NCI-H2029 treated with DMSO at 0.1 percent for 48 hours (cell line): ENCODE results near the gene ZSWIM5.
A peak's percentile ranks its signal among the peaks of the same experiment; 100 is the strongest.
"Not testable (repeated sequence)": the region's sequence is repeated elsewhere in the genome, so short reads cannot be mapped to it uniquely, and the experiment has no call there.

Experiments used
- DNase-seq: peaks from one replicate; lab custom pipeline; 2025; lab: John Stamatoyannopoulos, UW

Gene ZSWIM5

DNA sequence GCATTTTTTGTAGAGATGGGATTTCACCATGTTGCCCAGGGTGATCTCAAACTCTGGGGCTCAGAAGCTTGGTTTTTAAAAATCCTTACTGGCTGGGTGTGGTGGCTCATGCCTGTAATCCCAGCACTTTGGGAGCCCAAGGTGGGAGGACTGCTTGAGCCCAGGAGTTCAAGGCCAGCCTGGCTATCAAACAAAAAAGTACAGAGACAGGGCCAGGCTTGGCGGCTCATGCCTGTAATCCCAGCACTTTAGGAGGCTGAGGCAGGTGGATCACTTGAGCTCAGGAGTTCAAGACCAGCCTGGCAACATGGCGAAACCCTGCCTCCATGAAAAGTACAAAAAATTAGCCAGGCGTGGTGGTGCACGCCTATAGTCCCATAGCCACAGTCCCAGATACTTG, 112.0 kb downstream of the ZSWIM5 start:
- not testable (repeated sequence) for DNase-seq

DNA sequence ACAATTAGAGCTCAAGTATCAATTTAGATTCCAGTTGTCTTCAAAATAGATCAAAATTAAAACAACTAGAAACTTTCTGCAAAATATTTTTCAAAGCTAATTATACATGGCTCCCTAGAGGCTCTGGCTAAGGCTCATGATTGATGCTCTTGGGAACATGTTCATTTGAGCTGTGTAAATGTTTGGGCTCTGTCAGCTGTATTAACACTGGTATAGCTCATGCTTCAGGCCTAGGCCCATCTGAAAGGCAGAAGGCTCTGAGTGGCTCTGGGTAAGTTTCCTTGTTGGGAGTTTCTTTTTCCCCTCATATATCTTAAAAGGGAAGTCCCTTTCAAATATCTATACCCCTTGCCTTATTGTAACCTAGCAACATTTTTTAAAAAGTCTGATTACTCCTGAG, 113.1 kb downstream of the ZSWIM5 start:
- DNase-seq: no peak

- DNase-seq: no peak
Measured at GRCh38 chr1:45089711-45090110, 116.7 kb downstream of the ZSWIM5 start.

GRCh38 chr1:45084562-45084961, 121.8 kb downstream of the ZSWIM5 start:
- no peak for DNase-seq

DNA sequence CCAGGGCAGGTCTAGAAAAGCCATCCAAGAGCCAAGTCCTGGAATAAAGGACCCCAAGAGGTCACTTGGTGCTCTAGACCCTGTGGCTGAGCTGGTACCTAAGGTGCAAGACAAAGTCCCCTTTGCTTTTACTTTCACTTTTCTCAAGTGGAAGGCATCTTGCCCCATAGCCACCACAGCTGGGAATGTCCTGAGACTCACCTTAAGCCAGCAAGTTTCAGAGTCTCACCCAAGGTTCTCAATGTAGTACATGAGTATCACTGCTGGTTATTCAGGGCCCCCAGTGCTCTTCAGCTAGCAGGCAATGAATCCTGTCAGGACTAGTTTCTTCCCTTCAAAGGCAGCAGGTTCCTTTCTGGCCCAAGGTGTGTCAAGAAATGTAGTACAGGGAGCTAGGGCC, 126.9 kb downstream of the ZSWIM5 start:
- DNase-seq: no peak

DNA sequence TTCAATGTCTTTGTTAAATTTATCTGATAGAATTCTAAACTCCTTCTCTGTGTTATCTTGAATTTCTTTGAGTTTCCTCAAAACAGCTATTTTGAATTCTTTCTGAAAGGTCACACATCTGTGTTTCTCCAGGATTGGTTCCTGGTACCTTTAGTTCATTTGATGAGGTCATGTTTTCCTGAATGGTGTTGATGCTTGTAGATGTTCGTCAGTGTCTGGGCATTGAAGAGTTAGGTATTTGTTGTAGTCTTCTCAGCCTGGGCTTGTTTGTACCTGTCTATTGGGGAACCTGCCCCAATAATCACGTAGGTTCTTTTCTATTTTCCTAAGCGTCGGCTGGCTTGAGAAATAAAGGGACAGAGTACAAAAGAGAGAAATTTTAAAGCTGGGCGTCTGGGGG, 129.4 kb downstream of the ZSWIM5 start:
- not testable (repeated sequence) for DNase-seq

DNA sequence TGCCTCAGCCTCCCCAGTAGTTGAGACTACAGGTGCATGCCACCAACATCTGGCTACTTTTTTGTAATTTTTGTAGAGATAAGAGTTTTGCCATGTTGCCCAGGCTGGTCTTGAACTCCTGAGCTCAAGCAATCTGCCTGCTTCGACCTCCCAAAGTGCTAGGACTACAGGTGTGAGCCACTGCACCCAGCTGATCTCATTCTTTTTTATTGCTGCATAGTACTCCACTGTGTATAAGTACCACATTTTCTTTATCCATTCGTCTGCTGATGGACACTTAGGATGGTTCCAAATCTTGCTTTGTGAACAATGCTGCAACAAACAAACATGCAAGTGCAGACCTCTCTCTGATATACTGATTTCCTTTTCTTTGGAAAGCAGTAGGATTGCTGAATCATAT, 134.8 kb downstream of the ZSWIM5 start:
- no peak for DNase-seq

GRCh38 chr1:45067806-45068205, 138.6 kb downstream of the ZSWIM5 start:
- DNase-seq: no peak

GRCh38 chr1:45065083-45065482, 141.3 kb downstream of the ZSWIM5 start:
- DNase-seq: no peak

- not testable (repeated sequence) for DNase-seq
Measured at GRCh38 chr1:45062463-45062862, 143.9 kb downstream of the ZSWIM5 start.

- no peak for DNase-seq
Measured at GRCh38 chr1:45059829-45060228, 146.6 kb downstream of the ZSWIM5 start.

GRCh38 chr1:45057542-45057941, 148.9 kb downstream of the ZSWIM5 start:
- no peak for DNase-seq

DNA sequence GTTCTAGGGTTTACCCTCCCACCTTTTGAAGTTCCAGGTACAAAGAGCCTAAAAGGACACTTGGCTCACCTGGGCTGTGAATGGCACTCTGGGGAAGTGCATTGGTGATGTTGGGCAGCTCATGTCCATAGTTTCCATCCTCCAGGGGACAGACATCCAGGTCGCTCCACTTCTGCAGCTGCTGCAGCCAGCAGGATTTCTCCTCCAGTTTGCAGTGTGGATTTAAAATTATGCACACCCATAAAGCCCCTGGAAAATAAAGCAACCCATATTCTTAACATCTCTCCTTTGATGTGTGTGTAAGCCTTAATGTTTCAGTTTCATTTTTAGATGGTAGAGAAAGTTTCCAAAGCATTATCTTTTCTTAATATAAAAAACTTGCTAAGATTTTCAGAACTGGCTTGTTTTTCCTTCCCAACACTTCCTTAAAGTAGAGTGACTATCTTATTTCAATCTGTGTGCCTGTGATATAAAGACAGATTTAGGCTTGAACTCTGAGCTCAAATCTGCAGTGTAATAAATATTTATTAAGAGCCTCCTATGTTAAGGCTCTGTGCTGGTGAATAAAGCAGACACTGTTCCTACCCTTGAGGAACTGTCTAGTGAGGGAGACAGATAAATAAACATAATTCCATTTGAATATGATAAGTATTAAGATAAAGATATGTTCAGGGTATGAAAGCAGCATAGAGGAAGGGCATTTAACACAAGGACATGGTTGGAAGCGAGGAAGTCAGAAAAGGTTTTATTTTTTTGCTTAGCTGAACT, 155.2 kb downstream of the ZSWIM5 start:
- no peak for DNase-seq

GRCh38 chr1:45047032-45047431, 159.4 kb downstream of the ZSWIM5 start:
- DNase-seq: no peak

- DNase-seq: no peak
Measured at GRCh38 chr1:45044916-45045315, 161.5 kb downstream of the ZSWIM5 start.

DNA sequence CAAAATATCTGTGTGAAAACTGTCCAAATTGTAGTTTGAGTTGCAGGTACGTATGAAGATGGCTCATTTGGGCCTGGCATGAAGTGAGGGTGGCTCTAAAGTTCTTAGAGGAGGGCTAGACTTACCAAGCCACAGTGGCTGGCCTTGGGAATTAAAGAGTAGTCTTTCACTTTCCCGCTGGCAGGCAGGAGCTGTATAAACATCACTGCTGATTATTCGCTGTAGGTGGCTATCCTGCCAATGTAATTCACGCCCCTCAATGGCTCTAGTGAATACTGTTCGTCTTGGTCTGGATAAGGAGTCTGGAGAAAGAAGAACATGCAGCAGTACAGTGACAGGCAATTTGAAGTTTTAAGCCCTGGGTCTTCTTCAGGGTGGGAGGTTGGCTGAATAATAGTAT, 163.3 kb downstream of the ZSWIM5 start:
- DNase-seq: no peak

GRCh38 chr1:45040297-45040696, 166.1 kb downstream of the ZSWIM5 start:
- no peak for DNase-seq

DNA sequence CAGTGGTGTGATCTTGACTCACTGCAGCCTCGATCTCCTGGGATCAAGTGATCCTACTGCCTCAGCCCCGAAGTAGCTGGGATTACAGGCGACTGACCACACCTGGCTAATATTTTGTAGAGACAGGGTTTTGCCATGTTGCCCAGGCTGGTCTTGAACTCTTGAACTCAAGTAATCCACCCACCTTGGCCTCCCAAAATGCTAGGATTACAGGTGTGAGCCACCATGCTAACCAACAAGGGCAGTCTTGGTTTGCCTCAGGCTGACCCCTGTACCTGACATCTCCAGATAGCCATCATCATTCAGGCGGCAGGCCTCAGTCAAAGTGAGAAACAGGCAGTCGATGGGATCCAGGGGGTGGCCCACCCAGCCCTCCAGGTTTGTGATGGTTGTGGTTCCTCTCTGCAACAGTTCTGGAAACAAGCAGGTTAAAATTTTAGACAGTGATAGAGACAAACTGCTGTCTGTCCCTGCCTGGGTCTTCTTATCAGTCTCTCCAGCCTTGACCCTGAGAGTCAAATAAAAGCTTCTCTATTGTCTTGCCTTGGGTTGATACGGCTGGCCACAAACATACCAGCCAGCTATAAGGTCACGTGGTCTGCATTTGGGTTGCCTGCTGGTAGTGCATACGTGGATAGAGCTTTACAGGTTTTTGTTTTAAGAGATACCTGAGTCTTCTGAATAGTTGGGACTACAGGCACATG, 167.6 kb downstream of the ZSWIM5 start:
- DNase-seq: no peak

GRCh38 chr1:45038240-45038639, 168.2 kb downstream of the ZSWIM5 start:
- DNase-seq: no peak

GRCh38 chr1:45037456-45037855, 168.9 kb downstream of the ZSWIM5 start:
- DNase-seq: no peak

DNA sequence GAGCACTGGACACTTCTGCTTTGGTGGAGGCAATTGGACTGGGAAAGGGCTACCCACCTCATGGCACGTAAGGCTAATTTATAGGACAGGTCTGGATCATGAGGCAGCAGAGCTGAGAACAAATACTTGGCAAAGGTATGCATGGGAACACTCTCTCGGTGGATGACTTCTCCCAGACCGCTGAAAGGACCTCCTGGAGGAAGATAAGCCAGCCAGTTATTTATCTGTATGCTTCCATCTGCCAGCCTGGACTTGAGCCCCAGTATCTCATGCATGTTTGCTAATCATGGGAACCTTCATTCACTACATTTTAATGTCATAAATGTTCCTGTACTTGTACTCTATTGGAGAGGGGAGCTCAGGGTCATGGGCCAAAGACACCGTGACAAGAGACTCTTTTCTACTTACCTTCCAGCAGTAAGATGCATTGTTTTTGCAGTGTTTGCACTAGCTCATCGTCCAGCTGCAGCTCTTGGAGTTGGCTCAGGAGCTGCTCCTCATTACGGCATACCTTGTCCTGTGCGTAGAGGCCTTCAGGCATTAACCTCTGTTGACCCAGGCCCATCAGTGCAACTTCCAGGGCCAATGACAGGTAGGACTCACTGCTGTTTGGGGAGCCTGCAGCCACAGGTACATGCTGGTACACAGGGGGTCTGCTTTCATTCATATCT, 170.6 kb downstream of the ZSWIM5 start:
- peak; percentile 85 for DNase-seq

- peak; percentile 44 for DNase-seq
Measured at GRCh38 chr1:45033356-45033755, 173.0 kb downstream of the ZSWIM5 start.

- peak; percentile 66 for DNase-seq
Measured at GRCh38 chr1:45032837-45033236, 173.6 kb downstream of the ZSWIM5 start.
